HEK293 (cell line): ENCODE results near the gene TMEM91.

Source experiments
- CTCF ChIP-seq: fragments of 450-650 bp; formaldehyde crosslinking; IDR thresholded peaks from 2 replicates; pipeline ENCODE4 v1.5.1; 2016; ENCODE audit warnings: missing biosample characterization, missing genetic modification characterization
- FEZF1 ChIP-seq: fragments of 450-650 bp; formaldehyde crosslinking; IDR thresholded peaks from 2 replicates; pipeline ENCODE4 v1.5.1; 2016; ENCODE audit warnings: missing biosample characterization, missing genetic modification characterization
- GLIS2 ChIP-seq: fragments of 450-650 bp; formaldehyde crosslinking; IDR thresholded peaks from 2 replicates; pipeline ENCODE4 v1.5.1; 2016; ENCODE audit warnings: missing biosample characterization, missing genetic modification characterization
- HIC1 ChIP-seq: fragments of 450-650 bp; formaldehyde crosslinking; IDR thresholded peaks from 2 replicates; pipeline ENCODE4 v1.5.1; 2016; ENCODE audit warnings: missing biosample characterization, missing genetic modification characterization
- PATZ1 ChIP-seq: fragments of 450-650 bp; formaldehyde crosslinking; IDR thresholded peaks from 2 replicates; pipeline ENCODE4 v1.5.1; 2016; ENCODE audit warnings: missing biosample characterization, missing genetic modification characterization
- SP7 ChIP-seq: fragments of 450-650 bp; formaldehyde crosslinking; IDR thresholded peaks from 2 replicates; pipeline ENCODE4 v1.5.1; 2016; ENCODE audit warnings: missing biosample characterization, missing genetic modification characterization
- ZBTB20 ChIP-seq: fragments of 450-650 bp; formaldehyde crosslinking; IDR thresholded peaks from 2 replicates; pipeline ENCODE4 v1.5.1; 2016; ENCODE audit warnings: missing biosample characterization, missing genetic modification characterization
- ZBTB48 ChIP-seq: fragments of 450-650 bp; formaldehyde crosslinking; IDR thresholded peaks from 2 replicates; pipeline ENCODE4 v1.5.1; 2016; ENCODE audit warnings: missing biosample characterization, missing genetic modification characterization
- ZBTB6 ChIP-seq: fragments of 450-650 bp; formaldehyde crosslinking; IDR thresholded peaks from 2 replicates; pipeline ENCODE4 v1.5.1; 2017; ENCODE audit warnings: missing biosample characterization, missing genetic modification characterization
- ZBTB7A ChIP-seq: fragments of 450-650 bp; formaldehyde crosslinking; IDR thresholded peaks from 2 replicates; pipeline ENCODE4 v1.5.1; 2016; ENCODE audit warnings: low read depth, missing biosample characterization, missing genetic modification characterization
- ZBTB8A ChIP-seq: fragments of 450-650 bp; formaldehyde crosslinking; IDR thresholded peaks from 2 replicates; pipeline ENCODE4 v1.5.1; 2016; ENCODE audit warnings: missing biosample characterization, missing genetic modification characterization
- ZFP37 ChIP-seq: fragments of 450-650 bp; formaldehyde crosslinking; IDR thresholded peaks from 2 replicates; pipeline ENCODE4 v1.5.1; 2016; ENCODE audit warnings: missing biosample characterization, missing genetic modification characterization
- ZFP69B ChIP-seq: fragments of 450-650 bp; formaldehyde crosslinking; IDR thresholded peaks from 2 replicates; pipeline ENCODE4 v1.5.1; 2016; ENCODE audit warnings: missing biosample characterization, missing genetic modification characterization
- ZNF354C ChIP-seq: fragments of 450-650 bp; formaldehyde crosslinking; IDR thresholded peaks from 2 replicates; pipeline ENCODE4 v1.5.1; 2016; ENCODE audit warnings: missing biosample characterization, missing genetic modification characterization, low read depth, borderline replicate concordance
- ZNF366 ChIP-seq: fragments of 450-650 bp; formaldehyde crosslinking; conservative IDR thresholded peaks from 2 replicates; pipeline ENCODE4 v1.5.1; 2016; ENCODE audit warnings: missing biosample characterization, missing genetic modification characterization
- ZNF426 ChIP-seq: fragments of 450-650 bp; formaldehyde crosslinking; IDR thresholded peaks from 2 replicates; pipeline ENCODE4 v1.5.1; 2017; ENCODE audit warnings: missing biosample characterization, missing genetic modification characterization, mild to moderate bottlenecking, inconsistent platforms, moderate library complexity
- ZNF610 ChIP-seq: fragments of 450-650 bp; formaldehyde crosslinking; IDR thresholded peaks from 2 replicates; pipeline ENCODE4 v1.5.1; 2016; ENCODE audit warnings: missing biosample characterization, missing genetic modification characterization, borderline replicate concordance
- ZNF624 ChIP-seq: fragments of 450-650 bp; formaldehyde crosslinking; IDR thresholded peaks from 2 replicates; pipeline ENCODE4 v1.5.1; 2017; ENCODE audit warnings: missing biosample characterization, missing genetic modification characterization
- ZNF629 ChIP-seq: fragments of 450-650 bp; formaldehyde crosslinking; IDR thresholded peaks from 2 replicates; pipeline ENCODE4 v1.5.1; 2017; ENCODE audit warnings: missing biosample characterization, missing genetic modification characterization
- ZNF660 ChIP-seq: fragments of 450-650 bp; IDR thresholded peaks from 2 replicates; pipeline ENCODE4 v1.5.1; 2018; ENCODE audit warnings: missing biosample characterization, mild to moderate bottlenecking, missing genetic modification characterization
- ZNF670 ChIP-seq: fragments of 450-650 bp; formaldehyde crosslinking; IDR thresholded peaks from 2 replicates; pipeline ENCODE4 v1.5.1; 2016; ENCODE audit warnings: missing biosample characterization, missing genetic modification characterization, low read depth
- ZNF76 ChIP-seq: fragments of 450-650 bp; formaldehyde crosslinking; IDR thresholded peaks from 2 replicates; pipeline ENCODE4; 2016; ENCODE audit warnings: low read depth, missing biosample characterization, missing genetic modification characterization, borderline replicate concordance
- ZNF843 ChIP-seq: fragments of 450-650 bp; formaldehyde crosslinking; IDR thresholded peaks from 2 replicates; pipeline ENCODE4 v1.5.1; 2016; ENCODE audit warnings: missing biosample characterization, missing genetic modification characterization
- ZSCAN30 ChIP-seq: fragments of 450-650 bp; IDR thresholded peaks from 2 replicates; pipeline ENCODE4 v1.5.1; 2018; ENCODE audit warnings: missing biosample characterization, mild to moderate bottlenecking, missing genetic modification characterization, moderate library complexity
- TF ChIP-seq, protein P1 (sequence below): fragments of 450-650 bp; IDR thresholded peaks from 2 replicates; pipeline ENCODE4 v1.5.1; 2018; ENCODE audit warnings: missing biosample characterization, mild to moderate bottlenecking, missing genetic modification characterization
- TF ChIP-seq, protein P2 (sequence below): fragments of 450-650 bp; formaldehyde crosslinking; IDR thresholded peaks from 2 replicates; pipeline ENCODE4 v1.5.1; 2016; ENCODE audit warnings: missing biosample characterization, missing genetic modification characterization
- TF ChIP-seq, protein P3 (sequence below): fragments of 450-650 bp; formaldehyde crosslinking; IDR thresholded peaks from 2 replicates; pipeline ENCODE4 v1.5.1; 2016; ENCODE audit warnings: missing biosample characterization, missing genetic modification characterization
- TF ChIP-seq, protein P4 (sequence below): fragments of 450-650 bp; formaldehyde crosslinking; IDR thresholded peaks from 2 replicates; pipeline ENCODE4 v1.5.1; 2016; ENCODE audit warnings: missing biosample characterization, missing genetic modification characterization

The TMEM91 gene

DNA sequence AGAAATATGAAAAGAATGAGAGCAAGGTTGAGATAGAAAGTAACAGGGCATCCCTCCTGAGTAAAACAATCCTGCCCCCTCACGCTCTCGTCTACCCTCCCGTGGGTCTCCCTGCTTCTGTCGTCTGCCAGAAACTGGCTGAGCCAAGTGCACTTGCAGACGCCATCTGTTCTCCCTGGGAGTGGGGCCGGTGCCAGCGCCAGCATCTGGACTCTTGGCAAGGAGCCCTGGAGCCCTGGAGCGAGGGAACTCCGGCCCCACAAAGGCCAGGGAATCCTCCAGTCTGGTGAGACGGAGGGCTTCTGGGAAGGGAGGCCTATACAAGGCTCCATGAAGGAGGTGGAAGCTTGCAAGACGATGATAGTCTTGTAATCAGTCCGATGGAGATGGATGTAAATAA lies 2.3 kb upstream of the TMEM91 start (continued):
- TF ChIP-seq HIC1 (no peak), PATZ1 (tag by site-specific recombination) (peak; percentile 58), ZNF629 (tag by site-specific recombination) (peak; percentile 72), CTCF (no peak), SP7 (tag by site-specific recombination) (peak; percentile 61), ZBTB8A (tag by site-specific recombination) (peak; percentile 63), FEZF1 (tag by site-specific recombination) (peak; percentile 89), ZNF624 (tag by site-specific recombination) (no peak), ZSCAN30 (tag by site-specific recombination) (peak; percentile 71), ZFP37 (tag by site-specific recombination) (no peak), ZFP69B (tag by site-specific recombination) (peak; percentile 88), ZBTB20 (tag by site-specific recombination) (peak; percentile 91), ZNF76 (peak; percentile 77; the same call in 1 of the 2 replicates), ZBTB7A (tag by site-specific recombination) (no peak), ZNF366 (tag by site-specific recombination) (peak; percentile 89), ZBTB6 (tag by site-specific recombination) (peak; percentile 47; the same call in 1 of the 2 replicates), ZNF354C (tag by site-specific recombination) (no peak), ZNF426 (tag by site-specific recombination) (no peak), ZNF670 (no peak), ZNF843 (tag by site-specific recombination) (peak; percentile 52; the same call in 1 of the 2 replicates), GLIS2 (tag by site-specific recombination) (peak; percentile 72), ZNF610 (tag by site-specific recombination) (peak; percentile 55; the same call in 1 of the 2 replicates), ZBTB48 (tag by site-specific recombination) (peak; percentile 96), ZNF660 (tag by site-specific recombination) (peak; percentile 95)
- TF ChIP-seq, protein P1, sequence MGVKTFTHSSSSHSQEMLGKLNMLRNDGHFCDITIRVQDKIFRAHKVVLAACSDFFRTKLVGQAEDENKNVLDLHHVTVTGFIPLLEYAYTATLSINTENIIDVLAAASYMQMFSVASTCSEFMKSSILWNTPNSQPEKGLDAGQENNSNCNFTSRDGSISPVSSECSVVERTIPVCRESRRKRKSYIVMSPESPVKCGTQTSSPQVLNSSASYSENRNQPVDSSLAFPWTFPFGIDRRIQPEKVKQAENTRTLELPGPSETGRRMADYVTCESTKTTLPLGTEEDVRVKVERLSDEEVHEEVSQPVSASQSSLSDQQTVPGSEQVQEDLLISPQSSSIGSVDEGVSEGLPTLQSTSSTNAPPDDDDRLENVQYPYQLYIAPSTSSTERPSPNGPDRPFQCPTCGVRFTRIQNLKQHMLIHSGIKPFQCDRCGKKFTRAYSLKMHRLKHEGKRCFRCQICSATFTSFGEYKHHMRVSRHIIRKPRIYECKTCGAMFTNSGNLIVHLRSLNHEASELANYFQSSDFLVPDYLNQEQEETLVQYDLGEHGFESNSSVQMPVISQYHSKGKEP (tag by site-specific recombination) = peak; percentile 69; the same call in 1 of the 2 replicates
- TF ChIP-seq, protein P2, sequence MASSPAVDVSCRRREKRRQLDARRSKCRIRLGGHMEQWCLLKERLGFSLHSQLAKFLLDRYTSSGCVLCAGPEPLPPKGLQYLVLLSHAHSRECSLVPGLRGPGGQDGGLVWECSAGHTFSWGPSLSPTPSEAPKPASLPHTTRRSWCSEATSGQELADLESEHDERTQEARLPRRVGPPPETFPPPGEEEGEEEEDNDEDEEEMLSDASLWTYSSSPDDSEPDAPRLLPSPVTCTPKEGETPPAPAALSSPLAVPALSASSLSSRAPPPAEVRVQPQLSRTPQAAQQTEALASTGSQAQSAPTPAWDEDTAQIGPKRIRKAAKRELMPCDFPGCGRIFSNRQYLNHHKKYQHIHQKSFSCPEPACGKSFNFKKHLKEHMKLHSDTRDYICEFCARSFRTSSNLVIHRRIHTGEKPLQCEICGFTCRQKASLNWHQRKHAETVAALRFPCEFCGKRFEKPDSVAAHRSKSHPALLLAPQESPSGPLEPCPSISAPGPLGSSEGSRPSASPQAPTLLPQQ = peak; percentile 96
- TF ChIP-seq, protein P3, sequence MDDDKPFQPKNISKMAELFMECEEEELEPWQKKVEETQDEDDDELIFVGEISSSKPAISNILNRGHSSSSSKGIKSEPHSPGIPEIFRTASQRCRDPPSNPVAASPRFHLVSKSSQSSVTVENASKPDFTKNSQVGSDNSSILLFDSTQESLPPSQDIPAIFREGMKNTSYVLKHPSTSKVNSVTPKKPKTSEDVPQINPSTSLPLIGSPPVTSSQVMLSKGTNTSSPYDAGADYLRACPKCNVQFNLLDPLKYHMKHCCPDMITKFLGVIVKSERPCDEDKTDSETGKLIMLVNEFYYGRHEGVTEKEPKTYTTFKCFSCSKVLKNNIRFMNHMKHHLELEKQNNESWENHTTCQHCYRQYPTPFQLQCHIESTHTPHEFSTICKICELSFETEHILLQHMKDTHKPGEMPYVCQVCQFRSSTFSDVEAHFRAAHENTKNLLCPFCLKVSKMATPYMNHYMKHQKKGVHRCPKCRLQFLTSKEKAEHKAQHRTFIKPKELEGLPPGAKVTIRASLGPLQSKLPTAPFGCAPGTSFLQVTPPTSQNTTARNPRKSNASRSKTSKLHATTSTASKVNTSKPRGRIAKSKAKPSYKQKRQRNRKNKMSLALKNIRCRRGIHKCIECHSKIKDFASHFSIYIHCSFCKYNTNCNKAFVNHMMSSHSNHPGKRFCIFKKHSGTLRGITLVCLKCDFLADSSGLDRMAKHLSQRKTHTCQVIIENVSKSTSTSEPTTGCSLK (tag by site-specific recombination) = no peak
- TF ChIP-seq, protein P4, sequence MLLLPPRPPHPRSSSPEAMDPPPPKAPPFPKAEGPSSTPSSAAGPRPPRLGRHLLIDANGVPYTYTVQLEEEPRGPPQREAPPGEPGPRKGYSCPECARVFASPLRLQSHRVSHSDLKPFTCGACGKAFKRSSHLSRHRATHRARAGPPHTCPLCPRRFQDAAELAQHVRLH (tag by site-specific recombination) = peak; percentile 69; the same call in 1 of the 2 replicates
